ENCODE measurements around the gene VSTM1.

DNA sequence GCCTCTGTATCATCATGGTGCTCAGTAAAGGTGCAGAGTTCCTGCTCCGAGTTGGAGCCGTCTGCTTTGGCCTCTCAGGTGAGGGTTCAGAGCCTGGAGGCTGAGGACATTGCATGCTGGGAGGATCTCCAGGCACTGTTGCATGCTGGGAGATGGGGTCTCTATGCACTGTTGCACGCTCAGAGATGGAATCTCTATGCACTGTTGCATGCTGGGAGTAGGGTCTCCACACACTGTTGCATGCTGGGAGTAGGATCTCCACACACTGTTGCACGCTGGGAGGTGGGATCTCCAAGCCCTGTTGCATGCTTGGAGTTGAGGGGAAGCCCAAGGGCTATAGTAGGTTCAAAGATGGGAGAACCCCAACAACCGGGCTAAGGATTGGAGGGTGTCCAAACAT is 64.0 kb downstream of the VSTM1 start:
- TF ChIP-seq GATA2 (IDR thresholded peaks at IDR 0.05; ENCODE audit: low read depth, low read length) (no peak), GATA3 (IDR thresholded peaks at IDR 0.05; ENCODE audit: low read depth, low read length) (no peak)

All from SH-SY5Y (cell line).